Adrenal gland (tissue), 5 donors: ENCODE results near the gene LPGAT1.
"Not testable (repeated sequence)": the region's sequence is repeated elsewhere in the genome, so short reads cannot be mapped to it uniquely, and the experiment has no call there.

Experiments
- CTCF ChIP-seq, 6 experiments: fragments of 450-650 bp in 4 of 6; fragments of 200-600 bp in 2 of 6; sonication (generic) in 1 of 6; IDR thresholded peaks; 1 replicate in 5 of 6; 2 replicates in 1 of 6; pipeline versions ENCODE4 v1.5.1 to v1.8.0; 2016 to 2021; ENCODE audit warnings: antibody characterized with exemption in 6 of 6, mild to moderate bottlenecking in 2 of 6, moderate library complexity in 1 of 6
- POLR2A ChIP-seq, 2 donors: fragments of 450-650 bp; IDR thresholded peaks; one replicate each; pipeline ENCODE4 v1.6.1; 2017; ENCODE audit warnings: antibody characterized with exemption in 2 of 2, mild to moderate bottlenecking in 2 of 2, moderate library complexity in 1 of 2
- donor health status: DM: no; HTN: no; CAD: no.

- TF ChIP-seq CTCF, POLR2A (IDR thresholded peaks at IDR 0.05): not testable (repeated sequence)
Observed at GRCh38 chr1:211873731-211874130, 43.2 kb upstream of the LPGAT1 start.
